Activated CD8-positive, alpha-beta T cell treated with anti-CD3 and anti-CD28 coated beads for 36 hours (primary cell): ENCODE measurements around the gene SIK3. TPM values are rescaled to one million over a fixed set of nuclear protein-coding genes. Genes with fewer than 3 reads are reported as not detected.
"Not testable (repeated sequence)": the region's sequence is repeated elsewhere in the genome, so short reads cannot be mapped to it uniquely, and the experiment has no call there.

Experiments used
- ATAC-seq: fragments of 200-7000 bp; cut with Tn5 transposase; one replicate; pipeline ENCODE4 v1.10.0; 2021; ENCODE audit warnings: mild to moderate bottlenecking, moderate library complexity
- CTCF ChIA-PET: fragments of 350-600 bp; sonication (Branson Sonifier 250); formaldehyde crosslinking; loops from one replicate; lab custom pipeline; 2021; ENCODE audit warnings: antibody characterized with exemption; lab: Charles Lee
- POLR2A ChIA-PET: fragments of 350-600 bp; sonication (Branson Sonifier 250); formaldehyde crosslinking; loops from one replicate; lab custom pipeline; 2021; ENCODE audit warnings: antibody characterized with exemption; lab: Charles Lee
- DNase-seq: peaks from one replicate; pipeline ENCODE4 v3.0.0-alpha.2; 2020
- H3K27ac Mint-ChIP-seq: one replicate; pipeline ENCODE4 v1.8.0; 2021; ENCODE audit warnings: mild to moderate bottlenecking, mixed read lengths
- H3K27me3 Mint-ChIP-seq: one replicate; pipeline ENCODE4 v1.8.0; 2021; ENCODE audit warnings: mixed read lengths
- H3K36me3 Mint-ChIP-seq: one replicate; pipeline ENCODE4 v1.8.0; 2021; ENCODE audit warnings: low read depth, mixed read lengths
- H3K4me1 Mint-ChIP-seq: one replicate; pipeline ENCODE4 v1.8.0; 2021; ENCODE audit warnings: low read depth, mixed read lengths
- H3K4me3 Mint-ChIP-seq: one replicate; pipeline ENCODE4 v1.8.0; 2021; ENCODE audit warnings: mild to moderate bottlenecking, moderate library complexity, mixed read lengths
- H3K9me3 Mint-ChIP-seq: one replicate; pipeline ENCODE4 v1.8.0; 2021; ENCODE audit warnings: mixed read lengths
- intact Hi-C: fragments of 100-400 bp; cut with micrococcal nuclease; formaldehyde crosslinking; loops from one replicate; pipeline ENCODE4 v1.10.0; 2022
- total RNA-seq, 2 experiments: library from RNA; stranded (reverse); gene quantifications; one replicate each; pipeline ENCODE4 v1.2.3, GENCODE V29; 2021
- TF ChIP-seq, protein P1 (sequence below): fragments of 200-600 bp; IDR thresholded peaks from one replicate; pipeline ENCODE4 v1.8.0; 2022; ENCODE audit warnings: antibody characterized with exemption, mild to moderate bottlenecking

The SIK3 gene
- total RNA-seq, 2 experiments from 2014 or later, result 18.7 to 24.1 TPM

DNA sequence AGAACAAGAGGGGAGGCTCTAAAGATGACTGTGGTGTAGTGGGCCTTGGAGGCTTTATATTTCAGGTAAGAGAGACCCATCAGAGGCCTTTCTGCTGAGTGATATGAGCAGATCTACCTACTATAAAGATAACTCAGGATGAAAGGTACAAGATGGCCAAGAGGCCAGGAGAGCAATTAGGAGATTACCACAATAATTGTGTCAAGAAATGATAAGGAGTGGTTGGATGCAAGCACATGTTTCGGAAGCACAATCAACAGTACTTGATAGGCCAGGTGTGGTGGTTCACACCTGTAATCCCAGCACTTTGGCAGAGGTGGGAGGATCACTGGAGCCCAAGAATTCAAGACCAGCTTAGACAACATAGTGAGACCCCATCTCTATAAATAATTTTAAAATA, 43.8 kb downstream of the SIK3 start:
- TF ChIP-seq, protein P1, sequence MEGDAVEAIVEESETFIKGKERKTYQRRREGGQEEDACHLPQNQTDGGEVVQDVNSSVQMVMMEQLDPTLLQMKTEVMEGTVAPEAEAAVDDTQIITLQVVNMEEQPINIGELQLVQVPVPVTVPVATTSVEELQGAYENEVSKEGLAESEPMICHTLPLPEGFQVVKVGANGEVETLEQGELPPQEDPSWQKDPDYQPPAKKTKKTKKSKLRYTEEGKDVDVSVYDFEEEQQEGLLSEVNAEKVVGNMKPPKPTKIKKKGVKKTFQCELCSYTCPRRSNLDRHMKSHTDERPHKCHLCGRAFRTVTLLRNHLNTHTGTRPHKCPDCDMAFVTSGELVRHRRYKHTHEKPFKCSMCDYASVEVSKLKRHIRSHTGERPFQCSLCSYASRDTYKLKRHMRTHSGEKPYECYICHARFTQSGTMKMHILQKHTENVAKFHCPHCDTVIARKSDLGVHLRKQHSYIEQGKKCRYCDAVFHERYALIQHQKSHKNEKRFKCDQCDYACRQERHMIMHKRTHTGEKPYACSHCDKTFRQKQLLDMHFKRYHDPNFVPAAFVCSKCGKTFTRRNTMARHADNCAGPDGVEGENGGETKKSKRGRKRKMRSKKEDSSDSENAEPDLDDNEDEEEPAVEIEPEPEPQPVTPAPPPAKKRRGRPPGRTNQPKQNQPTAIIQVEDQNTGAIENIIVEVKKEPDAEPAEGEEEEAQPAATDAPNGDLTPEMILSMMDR, result no peak
- ChIA-PET CTCF (no interaction called here), POLR2A (no interaction called here)
- intact Hi-C loops, result no loop called here
- H3K9me3 Mint-ChIP-seq, result no peaks in the 10 kb centered on the region
- H3K27me3 Mint-ChIP-seq, result no peaks in the 10 kb centered on the region
- H3K4me1 Mint-ChIP-seq, result peaks cover 19% of the 10 kb centered on the region
- peaks cover 2% of the 10 kb centered on the region for H3K36me3 Mint-ChIP-seq
- H3K4me3 Mint-ChIP-seq, result no peak overlapping the region
- no peak overlapping the region for H3K27ac Mint-ChIP-seq
- DNase-seq, result no peak
- ATAC-seq, result no peak

DNA sequence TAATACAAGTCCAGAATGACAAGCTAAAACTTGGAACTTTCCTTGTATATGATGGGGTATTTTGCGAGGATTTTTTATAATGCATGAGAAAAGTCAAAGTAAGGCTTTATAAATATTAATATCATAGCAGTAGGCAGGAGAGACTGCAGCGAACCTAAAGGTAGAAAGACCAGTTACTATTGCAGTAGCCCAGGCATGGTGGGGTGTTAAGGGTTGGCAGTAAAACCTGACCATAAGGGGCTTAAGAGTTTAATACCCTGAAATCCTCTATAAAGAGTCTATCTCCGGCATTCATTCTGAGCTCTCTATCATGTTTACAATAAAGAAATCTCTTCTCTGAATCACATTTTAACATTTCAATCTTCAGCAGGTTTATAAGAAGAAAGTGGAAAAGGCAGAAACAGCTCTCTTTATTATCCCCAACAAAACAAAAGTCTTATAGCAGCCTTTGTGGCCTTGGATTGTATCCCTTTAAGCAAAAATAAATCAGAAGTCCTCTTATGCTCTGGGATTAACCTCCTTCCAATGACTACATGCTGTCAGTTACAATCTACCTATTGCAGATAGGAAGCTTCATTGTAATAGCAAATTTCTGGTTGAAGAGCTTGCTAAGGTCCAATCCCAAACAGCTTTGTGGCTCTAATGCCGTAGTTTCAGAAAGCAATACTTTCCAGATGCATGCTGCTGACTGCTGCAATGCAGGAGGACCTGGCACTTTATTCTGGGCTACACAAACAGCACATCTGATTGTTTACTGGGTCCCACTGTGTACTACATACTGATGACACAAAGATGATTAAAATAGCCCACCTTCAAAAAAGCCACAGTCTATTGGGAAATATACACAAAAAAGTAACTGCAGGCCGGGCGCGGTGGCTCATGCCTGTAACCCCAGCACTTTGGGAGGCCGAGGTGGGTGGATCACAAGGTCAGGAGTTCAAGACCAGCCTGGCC, 45.8 kb downstream of the SIK3 start:
- Mint-ChIP-seq H3K4me3 (no peak overlapping the region), H3K36me3 (peaks cover 2% of the 10 kb centered on the region), H3K27ac (no peak overlapping the region), H3K27me3 (no peaks in the 10 kb centered on the region), H3K9me3 (no peaks in the 10 kb centered on the region), H3K4me1 (peaks cover 5% of the 10 kb centered on the region)
- ATAC-seq (no peak), DNase-seq (no peak)
- ChIA-PET CTCF (interaction anchor here (0.9 to 2.3 kb wide), 4 partner anchors 9 to 23 kb away, joined by 3 to 9 read pairs (median 4); no protein-coding TSS in a partner anchor), POLR2A (no interaction called here)
- TF ChIP-seq, protein P1, result no peak
- intact Hi-C loops, result no loop called here

DNA sequence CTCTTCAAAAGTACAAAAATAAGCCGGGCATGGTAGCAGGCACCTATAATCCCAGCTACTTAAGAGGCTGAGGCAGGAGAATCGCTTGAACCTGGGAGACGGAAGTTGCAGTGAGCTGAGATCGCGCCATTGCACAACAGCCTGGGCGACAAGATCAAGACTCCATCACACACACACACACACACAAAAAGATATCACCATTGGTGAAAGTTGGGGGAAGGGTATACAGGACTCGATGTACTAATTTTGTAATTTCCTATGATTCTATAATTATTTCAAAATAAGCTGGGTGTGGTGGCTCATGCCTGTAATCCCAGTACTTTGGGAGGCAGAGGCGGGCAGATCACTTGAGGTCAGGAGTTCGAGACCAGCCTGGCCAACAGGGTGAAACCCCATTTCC, 48.1 kb downstream of the SIK3 start:
- H3K27ac Mint-ChIP-seq, intact Hi-C loops, DNase-seq, H3K4me3 Mint-ChIP-seq, H3K27me3 Mint-ChIP-seq, H3K36me3 Mint-ChIP-seq, H3K9me3 Mint-ChIP-seq, ATAC-seq: not testable (repeated sequence)
- CTCF ChIA-PET, result interaction anchor here (1.2 to 1.5 kb wide), 2 partner anchors 10 to 49 kb away, joined by 4 read pairs; partner anchors contain the start of gene SIK3
- peaks cover 15% of the 10 kb centered on the region for H3K4me1 Mint-ChIP-seq
- POLR2A ChIA-PET, result interaction anchor here (1.0 to 1.9 kb wide), 2 partner anchors 10 to 27 kb away, joined by 4 to 5 read pairs; no protein-coding TSS in a partner anchor

DNA sequence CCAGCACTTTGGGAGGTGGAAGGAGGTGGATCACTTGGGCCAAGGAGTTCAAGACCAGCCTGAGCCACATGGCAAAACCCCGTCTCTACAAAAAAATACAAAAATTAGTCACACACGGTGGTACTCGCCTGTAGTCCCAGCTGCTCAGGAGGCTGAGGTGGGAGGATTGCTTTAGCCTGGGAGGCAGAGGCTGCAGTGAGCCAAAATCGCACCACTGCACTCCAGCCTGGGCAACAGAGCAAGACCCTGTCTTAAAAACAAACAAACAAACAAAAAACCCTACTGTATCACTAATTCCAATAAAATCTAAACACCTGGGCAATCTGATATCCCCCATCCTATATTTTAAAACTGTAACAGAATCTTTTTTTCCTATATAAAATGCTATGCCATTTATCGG, 51.6 kb downstream of the SIK3 start:
- H3K9me3 Mint-ChIP-seq, ATAC-seq, H3K27me3 Mint-ChIP-seq, H3K36me3 Mint-ChIP-seq, DNase-seq, intact Hi-C loops, H3K27ac Mint-ChIP-seq, POLR2A ChIA-PET, CTCF ChIA-PET, H3K4me3 Mint-ChIP-seq: not testable (repeated sequence)
- peaks cover 41% of the 10 kb centered on the region for H3K4me1 Mint-ChIP-seq

DNA sequence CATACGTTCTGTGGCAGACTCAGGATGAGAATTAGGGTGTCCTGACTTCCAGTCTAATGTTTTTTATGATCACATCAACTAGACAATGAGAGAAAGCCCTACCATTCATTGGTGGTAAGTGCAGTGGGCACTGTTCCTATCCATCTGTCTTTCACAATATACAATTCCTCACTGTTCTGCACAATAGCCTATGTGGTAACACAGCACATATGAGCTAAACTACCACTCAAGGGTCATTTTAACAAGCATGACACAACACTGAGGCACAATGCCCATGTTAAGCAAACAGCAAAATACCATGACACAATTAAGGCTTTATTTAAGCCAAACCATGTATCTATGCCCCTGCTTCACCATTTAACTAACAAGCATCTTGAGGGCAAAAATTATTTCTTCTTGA, 52.3 kb downstream of the SIK3 start:
- Mint-ChIP-seq H3K27ac (no peak overlapping the region), H3K4me3 (no peak overlapping the region), H3K4me1 (peaks cover 46% of the 10 kb centered on the region), H3K27me3 (no peaks in the 10 kb centered on the region), H3K9me3 (no peaks in the 10 kb centered on the region), H3K36me3 (peaks cover 4% of the 10 kb centered on the region)
- DNase-seq (no peak), ATAC-seq (no peak)
- intact Hi-C loops, result no loop called here
- POLR2A ChIA-PET, result interaction anchor here (1.0 to 1.6 kb wide), 2 partner anchors 18 to 43 kb away, joined by 3 to 5 read pairs; no protein-coding TSS in a partner anchor
- CTCF ChIA-PET, result interaction anchor here (1.5 to 1.6 kb wide), 2 partner anchors 10 to 13 kb away, joined by 3 to 5 read pairs; no protein-coding TSS in a partner anchor
- TF ChIP-seq, protein P1, result no peak
